Spleen (tissue), 11 donors: ENCODE results near the gene MBNL1. TPM values are rescaled to one million over a fixed set of nuclear protein-coding genes. Genes with fewer than 3 reads are reported as not detected.
A peak's percentile ranks its signal among the peaks of the same experiment; 100 is the strongest.

Experiments used
- DNase-seq: peaks from one replicate; pipeline ENCODE4 v3.0.0-alpha.2; 2020
- H3K27ac ChIP-seq, 8 donors: fragments of 200-600 bp; sonication (generic) in 7 of 8; 1 replicate in 4 of 8; 2 replicates in 4 of 8; pipeline versions ENCODE4 v1.5.0 to v1.8.0; 2016 to 2021; ENCODE audit warnings: inconsistent platforms in 4 of 8, mild to moderate bottlenecking in 4 of 8, moderate library complexity in 1 of 8
- H3K27me3 ChIP-seq, 7 donors: fragments of 200-600 bp; sonication (generic) in 6 of 7; replicated peaks in 1 of 7; 1 replicate in 4 of 7; 2 replicates in 3 of 7; pipeline versions ENCODE4 v1.5.0 to v1.8.0; 2016 to 2021; ENCODE audit warnings: inconsistent platforms in 3 of 7, mild to moderate bottlenecking in 1 of 7
- H3K36me3 ChIP-seq, 6 donors: fragments of 200-600 bp; sonication (generic) in 5 of 6; 1 replicate in 4 of 6; 2 replicates in 2 of 6; pipeline versions ENCODE4 v1.5.0 to v1.8.0; 2016 to 2021; ENCODE audit warnings: inconsistent platforms in 2 of 6
- H3K4me1 ChIP-seq, 6 donors: fragments of 200-600 bp; sonication (generic) in 5 of 6; 1 replicate in 3 of 6; 2 replicates in 3 of 6; pipeline versions ENCODE4 v1.5.0 to v1.8.0; 2016 to 2021; ENCODE audit warnings: inconsistent platforms in 3 of 6
- H3K4me3 ChIP-seq, 8 donors: fragments of 200-600 bp; sonication (generic) in 7 of 8; 1 replicate in 4 of 8; 2 replicates in 4 of 8; pipeline versions ENCODE4 v1.5.0 to v1.8.0; 2016 to 2021; ENCODE audit warnings: inconsistent platforms in 4 of 8, mild to moderate bottlenecking in 4 of 8, moderate library complexity in 2 of 8
- H3K9me3 ChIP-seq, 8 donors: fragments of 200-600 bp; sonication (generic) in 7 of 8; 1 replicate in 4 of 8; 2 replicates in 4 of 8; pipeline versions ENCODE4 v1.5.0 to v1.8.0; 2016 to 2021; ENCODE audit warnings: inconsistent platforms in 4 of 8
- POLR2A ChIP-seq, 3 donors: fragments of 450-650 bp; IDR thresholded peaks; one replicate each; pipeline ENCODE4 v1.5.1; 2017; ENCODE audit warnings: antibody characterized with exemption in 3 of 3, mild to moderate bottlenecking in 1 of 3
- POLR2AphosphoS5 ChIP-seq, 3 donors: sonication (generic); formaldehyde crosslinking; IDR thresholded peaks; one replicate each; pipeline ENCODE4 v1.5.1; 2017; ENCODE audit warnings: antibody characterized with exemption in 3 of 3
- WGBS, 5 donors: extraction: QIAGEN DNeasy Blood & Tissue Kit in 3 of 5; methylation state at CpG; one replicate each; pipeline versions ENCODE4 v1.1.5 to v1.1.7; 2013 to 2018; 5-methylcytosine and 5-hydroxymethylcytosine counted together
- intact Hi-C: fragments of 100-400 bp; cut with DNase I; formaldehyde crosslinking; loops from one replicate; pipeline ENCODE4 v1.15.0; 2023; ENCODE audit warnings: low total_unique reads
- polyA plus RNA-seq, 3 donors: library from polyadenylated mRNA; stranded (reverse); fragments of 200-250 nt; gene quantifications; one replicate each; pipeline ENCODE4 v1.2.1, GENCODE V29; 2013
- total RNA-seq, 7 donors: library from RNA; depleted of rRNA in 3 of 7; stranded (reverse); fragments of >200 nt in 3 of 7; fragmentation: NEBNext Ultra II Directional in 4 of 7; extraction: Animal tissue kit (Norgen Biotek cat#: 25700) in 4 of 7; gene quantifications; one replicate each; pipeline versions ENCODE4 v1.1.0 to v1.2.1, GENCODE V29; 2016 to 2021
- TF ChIP-seq, protein P1 (sequence below), 11 experiments: fragments of 200-600 bp in 7 of 11; fragments of 450-650 bp in 4 of 11; sonication (generic) in 4 of 11; IDR thresholded peaks in 8 of 11; conservative IDR thresholded peaks in 3 of 11; 1 replicate in 7 of 11; 2 replicates in 4 of 11; pipeline versions ENCODE4 v1.4.0 to v1.8.0; 2016 to 2021; ENCODE audit warnings: antibody characterized with exemption in 11 of 11, inconsistent platforms in 4 of 11, mild to moderate bottlenecking in 1 of 11
- donor health status: healthy with polysubstance abuse.
- donor health status: DM: no; HTN: no; CAD: no; lungs with moderate emphysema.
- donor health status: DM: no; HTN: no; CAD: no.
- donor health status: Bipolar disorder and iron deficiency.
- donor health status: healthy.
- donor health status: DM: no; HTN: no; CAD: no.
- donor health status: DM: yes; HTN: yes; CAD: no.

The MBNL1 gene
- total and polyA plus RNA-seq, 10 donors = 64.7 to 491 (median 296) TPM

DNA sequence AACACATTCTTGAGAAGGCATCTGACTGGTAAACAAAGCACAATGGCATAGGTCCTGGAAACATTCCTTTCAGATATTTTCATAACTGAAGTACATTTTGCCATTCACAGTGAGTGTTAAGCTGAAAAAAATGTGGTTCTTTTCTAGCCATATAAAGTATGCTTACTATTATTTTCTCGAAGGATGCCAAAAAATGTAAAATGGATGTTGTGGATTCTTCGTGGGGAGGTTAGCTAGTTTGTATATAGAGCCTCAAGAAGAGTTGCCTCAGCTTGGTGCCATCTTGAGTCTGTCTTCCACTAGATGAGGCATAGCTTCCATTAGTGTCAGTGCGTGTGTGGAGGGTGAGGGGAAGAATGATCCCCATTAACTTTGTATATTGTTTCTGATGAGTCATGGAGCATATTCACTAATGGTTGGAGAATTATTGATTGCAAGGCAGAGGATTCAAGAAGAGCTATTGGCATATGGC is 4.1 kb downstream of the MBNL1 start:
- Histone ChIP-seq H3K27me3 (no peaks in the 10 kb centered on the region), H3K4me1 (peaks cover 43 to 80% (median 76%) of the 10 kb centered on the region in 6 donors), H3K9me3 (no peaks in the 10 kb centered on the region), H3K4me3 (peak overlapping the region in 4 of 8 donors; percentile 1 to 86 (median 12)), H3K27ac (peak overlapping the region in 5 of 8 donors; percentile 15 to 100 (median 100)), H3K36me3 (no peaks in the 10 kb centered on the region)
- no peak for DNase-seq
- intact Hi-C loops = no loop called here
- TF ChIP-seq POLR2AphosphoS5 (IDR thresholded peaks at IDR 0.05) = no peak
- no peak for TF ChIP-seq POLR2A (IDR thresholded peaks at IDR 0.05)
- TF ChIP-seq, protein P1, sequence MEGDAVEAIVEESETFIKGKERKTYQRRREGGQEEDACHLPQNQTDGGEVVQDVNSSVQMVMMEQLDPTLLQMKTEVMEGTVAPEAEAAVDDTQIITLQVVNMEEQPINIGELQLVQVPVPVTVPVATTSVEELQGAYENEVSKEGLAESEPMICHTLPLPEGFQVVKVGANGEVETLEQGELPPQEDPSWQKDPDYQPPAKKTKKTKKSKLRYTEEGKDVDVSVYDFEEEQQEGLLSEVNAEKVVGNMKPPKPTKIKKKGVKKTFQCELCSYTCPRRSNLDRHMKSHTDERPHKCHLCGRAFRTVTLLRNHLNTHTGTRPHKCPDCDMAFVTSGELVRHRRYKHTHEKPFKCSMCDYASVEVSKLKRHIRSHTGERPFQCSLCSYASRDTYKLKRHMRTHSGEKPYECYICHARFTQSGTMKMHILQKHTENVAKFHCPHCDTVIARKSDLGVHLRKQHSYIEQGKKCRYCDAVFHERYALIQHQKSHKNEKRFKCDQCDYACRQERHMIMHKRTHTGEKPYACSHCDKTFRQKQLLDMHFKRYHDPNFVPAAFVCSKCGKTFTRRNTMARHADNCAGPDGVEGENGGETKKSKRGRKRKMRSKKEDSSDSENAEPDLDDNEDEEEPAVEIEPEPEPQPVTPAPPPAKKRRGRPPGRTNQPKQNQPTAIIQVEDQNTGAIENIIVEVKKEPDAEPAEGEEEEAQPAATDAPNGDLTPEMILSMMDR (IDR thresholded peaks at IDR 0.05 in 8 of 11, conservative IDR thresholded peaks at IDR 0.05 in 3 of 11) = no peak
- 24 to 40% (median 31%) methylated on average over 3 of the region's 3 CpGs for WGBS, 5 donors

DNA sequence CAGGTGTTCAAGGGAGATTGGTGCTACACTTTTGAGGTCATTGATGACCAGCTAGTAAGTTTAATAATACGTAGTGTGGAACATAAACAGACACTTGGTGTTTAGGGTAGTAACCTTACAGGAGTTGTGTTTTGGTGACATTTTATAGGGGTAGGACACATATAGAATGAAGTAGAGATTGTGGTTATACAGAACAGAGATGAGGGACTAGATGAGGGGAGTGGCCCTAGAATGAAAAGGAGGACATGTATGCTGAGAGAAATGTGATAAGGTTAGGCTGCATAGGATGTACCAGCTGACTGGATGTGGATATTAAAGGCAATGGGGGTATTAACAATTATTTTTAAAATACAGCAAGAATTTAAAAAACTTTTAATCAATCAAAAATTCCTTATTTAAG is 8.0 kb downstream of the MBNL1 start:
- H3K9me3 ChIP-seq = no peaks in the 10 kb centered on the region
- peak overlapping the region in 1 of 8 donors; percentile 14 for H3K4me3 ChIP-seq
- peak overlapping the region in 3 of 8 donors; percentile 3 to 48 (median 20) for H3K27ac ChIP-seq
- intact Hi-C loops = no loop called here
- DNase-seq = no peak
- 75 to 90% (median 78%) methylated on average over 1 of the region's 1 CpG for WGBS, 5 donors
- H3K36me3 ChIP-seq = no peaks in the 10 kb centered on the region
- no peaks in the 10 kb centered on the region for H3K27me3 ChIP-seq
- H3K4me1 ChIP-seq = peaks cover 67 to 100% (median 99%) of the 10 kb centered on the region in 6 donors
- TF ChIP-seq, protein P1 (IDR thresholded peaks at IDR 0.05 in 8 of 11, conservative IDR thresholded peaks at IDR 0.05 in 3 of 11) = no peak
- TF ChIP-seq POLR2A (IDR thresholded peaks at IDR 0.05) = no peak
- no peak for TF ChIP-seq POLR2AphosphoS5 (IDR thresholded peaks at IDR 0.05)

DNA sequence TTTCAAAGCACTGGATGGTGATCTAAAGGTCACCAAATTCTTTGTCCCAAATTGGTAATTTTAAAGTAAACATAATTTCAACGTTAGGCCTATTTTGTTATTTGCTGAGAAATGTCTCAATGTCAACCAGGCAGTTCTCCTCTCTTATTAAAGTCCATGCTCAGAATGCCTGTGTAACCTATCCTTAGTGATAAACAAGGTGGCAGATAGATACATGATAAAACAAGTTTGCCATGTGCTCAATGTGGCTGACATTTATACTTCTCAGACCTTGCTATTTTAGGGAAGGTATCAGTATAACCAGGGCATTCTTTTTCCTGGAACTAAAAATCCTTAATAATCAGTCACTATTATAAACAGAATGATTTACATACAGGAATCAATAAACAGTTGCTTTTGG is 8.5 kb downstream of the MBNL1 start:
- intact Hi-C loops = no loop called here
- TF ChIP-seq POLR2AphosphoS5 (IDR thresholded peaks at IDR 0.05) = no peak
- TF ChIP-seq POLR2A (IDR thresholded peaks at IDR 0.05) = no peak
- TF ChIP-seq, protein P1 (IDR thresholded peaks at IDR 0.05 in 8 of 11, conservative IDR thresholded peaks at IDR 0.05 in 3 of 11) = no peak
- Histone ChIP-seq H3K9me3 (no peaks in the 10 kb centered on the region), H3K27me3 (no peaks in the 10 kb centered on the region), H3K4me1 (peaks cover 67 to 100% (median 99%) of the 10 kb centered on the region in 6 donors), H3K36me3 (no peaks in the 10 kb centered on the region), H3K27ac (peak overlapping the region in 2 of 8 donors; percentile 3 to 48), H3K4me3 (no peak overlapping the region)
- DNase-seq = no peak
- WGBS, 5 donors = 20 to 40% (median 38%) methylated on average over 1 of the region's 1 CpG

DNA sequence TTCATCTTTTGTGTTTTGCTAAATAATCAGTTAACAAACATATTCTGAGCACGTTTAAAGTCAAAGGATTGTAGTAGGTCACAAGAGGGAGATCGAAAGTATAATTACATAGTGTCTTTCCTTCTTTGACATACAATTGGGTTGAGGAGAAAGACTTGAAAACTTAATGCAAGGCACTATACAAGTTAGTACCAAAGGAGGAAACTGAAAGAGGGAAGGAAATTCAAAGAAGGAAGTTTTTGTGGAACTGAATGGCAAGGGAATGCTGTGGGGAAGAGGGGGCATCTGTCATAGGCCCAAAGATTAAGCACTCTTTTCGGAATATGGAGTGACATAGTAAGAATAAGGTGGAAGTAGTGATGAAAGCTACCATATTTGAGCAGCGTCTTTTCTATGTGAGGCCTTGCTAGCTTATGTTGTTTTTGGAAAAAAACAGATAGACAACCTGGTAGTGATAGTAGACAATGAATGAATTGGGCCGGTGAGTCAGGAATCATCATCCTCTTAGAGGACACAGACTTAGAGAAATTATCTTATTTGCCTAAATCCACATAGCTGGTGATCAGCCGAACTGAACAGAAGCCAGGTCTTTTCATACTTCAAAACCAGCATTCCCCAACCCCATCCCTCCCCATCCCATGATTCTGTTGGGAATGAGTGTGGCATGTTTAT is 10.2 kb downstream of the MBNL1 start:
- H3K27ac ChIP-seq = peak overlapping the region in 5 of 8 donors; percentile 14 to 67 (median 53)
- DNase-seq = no peak

More for the DNA sequence above, 10.2 kb downstream of the MBNL1 start:
- H3K9me3 ChIP-seq = no peaks in the 10 kb centered on the region
- no peaks in the 10 kb centered on the region for H3K27me3 ChIP-seq
- WGBS, 5 donors = 49 to 62% (median 51%) methylated on average over 6 of the region's 6 CpGs
- intact Hi-C loops = no loop called here
- no peaks in the 10 kb centered on the region for H3K36me3 ChIP-seq
- TF ChIP-seq POLR2A (IDR thresholded peaks at IDR 0.05) (no peak), POLR2AphosphoS5 (IDR thresholded peaks at IDR 0.05) (no peak)
- TF ChIP-seq, protein P1 (IDR thresholded peaks at IDR 0.05 in 8 of 11, conservative IDR thresholded peaks at IDR 0.05 in 3 of 11) = no peak
- peak overlapping the region in 1 of 8 donors; percentile 44 for H3K4me3 ChIP-seq
- peaks cover 74 to 100% (median 100%) of the 10 kb centered on the region in 6 donors for H3K4me1 ChIP-seq
